Kidney (tissue), 14 donors: ENCODE data around the gene THEMIS2. TPM values are rescaled to one million over a fixed set of nuclear protein-coding genes. Genes with fewer than 3 reads are reported as not detected.

Experiments used
- DNase-seq, 5 donors: peaks; one replicate each; pipeline ENCODE4 v3.0.0-alpha.2; 2013 to 2020
- FAIRE-seq: peaks from 2 replicates; lab custom pipeline; 2012; peaks lifted over from hg19 to GRCh38; lab: Jason Lieb, UNC
- H3K27ac ChIP-seq, 2 donors: one replicate each; pipeline ENCODE4 v1.7.0; 2013; ENCODE audit warnings: low read depth in 2 of 2, low read length in 2 of 2, inconsistent platforms in 1 of 2
- H3K27me3 ChIP-seq: one replicate; pipeline ENCODE4 v1.7.1; 2013; ENCODE audit warnings: low read length, inconsistent platforms; ENCODE audit not compliant: control insufficient read depth, insufficient read depth
- H3K36me3 ChIP-seq, 3 donors: one replicate each; pipeline versions ENCODE4 v1.7.0 to v1.7.1; 2013; ENCODE audit warnings: low read length in 3 of 3, control low read depth in 1 of 3, inconsistent platforms in 1 of 3; ENCODE audit not compliant: insufficient read depth in 3 of 3, control insufficient read depth in 2 of 3
- H3K4me1 ChIP-seq, 3 donors: one replicate each; pipeline versions ENCODE4 v1.7.0 to v1.7.1; 2013; ENCODE audit warnings: low read length in 3 of 3, inconsistent platforms in 1 of 3, low read depth in 1 of 3; ENCODE audit not compliant: control insufficient read depth in 2 of 3, insufficient read depth in 2 of 3
- H3K4me3 ChIP-seq, 3 donors: one replicate each; pipeline versions ENCODE4 v1.7.0 to v1.8.1; 2013; ENCODE audit warnings: low read length in 3 of 3, control low read depth in 1 of 3, inconsistent platforms in 1 of 3
- H3K9ac ChIP-seq, 3 donors: one replicate each; pipeline versions ENCODE4 v1.7.0 to v1.7.1; 2013; ENCODE audit warnings: low read length in 3 of 3, control low read depth in 1 of 3, inconsistent platforms in 1 of 3
- H3K9me3 ChIP-seq, 3 donors: one replicate each; pipeline versions ENCODE4 v1.7.0 to v1.7.1; 2013; ENCODE audit warnings: low read length in 3 of 3, control low read depth in 1 of 3, inconsistent platforms in 1 of 3; ENCODE audit not compliant: control insufficient read depth in 2 of 3, insufficient read depth in 1 of 3
- CTCF ChIP-seq: IDR thresholded peaks from 3 replicates; pipeline ENCODE4 v1.5.1; 2012; ENCODE audit warnings: mild to moderate bottlenecking, moderate library complexity, borderline replicate concordance; ENCODE audit not compliant: insufficient read depth; ENCODE audit errors: extremely low read depth
- intact Hi-C: fragments of 100-400 bp; cut with DNase I; formaldehyde crosslinking; loops from one replicate; pipeline ENCODE4 v1.11.1; 2022
- polyA plus RNA-seq: library from polyadenylated mRNA; stranded (reverse); fragments of 350-450 nt; fragmentation: Illumina TruSeq; extraction: RNeasy Lipid Tissue Mini Kit (QIAGEN cat#74804); gene quantifications from one replicate; pipeline ENCODE4 v1.2.3, GENCODE V29; 2014; ENCODE audit warnings: low read depth, low replicate concordance; ENCODE audit not compliant: insufficient read depth
- total RNA-seq: library from RNA; stranded (reverse); fragmentation: NEBNext Ultra II Directional; extraction: Animal tissue kit (Norgen Biotek cat#: 25700); gene quantifications from one replicate; pipeline ENCODE4 v1.2.1, GENCODE V29; 2021
- donor health status: control.
- donor health status: control.
- donor health status: control.
- donor health status: control.
- donor health status: control.
- donor health status: DM: yes; HTN: yes; CAD: no.
- donor health status: Normal renal cell carcinoma (clear cell type).

Gene THEMIS2
- total and polyA plus RNA-seq, 2 donors from 2014 or later, result 5.2 to 47.2 TPM

GRCh38 chr1:27873671-27874384 is 1.5 kb downstream of the THEMIS2 start:
- H3K9ac ChIP-seq, result no peak overlapping the region
- H3K4me1 ChIP-seq, result peaks cover 0 to 11% (median 0%) of the 10 kb centered on the region in 3 donors
- TF ChIP-seq CTCF, result no peak
- intact Hi-C loops, result no loop called here
- H3K9me3 ChIP-seq, result no peaks in the 10 kb centered on the region
- FAIRE-seq (no peak), DNase-seq (peak in 1 of 5 donors; percentile 78)
- H3K4me3 ChIP-seq, result peak overlapping the region in 1 of 3 donors; percentile 18
- no peaks in the 10 kb centered on the region for H3K36me3 ChIP-seq
- no peaks in the 10 kb centered on the region for H3K27me3 ChIP-seq
- H3K27ac ChIP-seq, result no peak overlapping the region

- intact Hi-C loops, result no loop called here
- Histone ChIP-seq H3K4me3 (no peak overlapping the region), H3K27ac (no peak overlapping the region), H3K4me1 (peaks cover 0 to 9% (median 0%) of the 10 kb centered on the region in 3 donors), H3K27me3 (no peaks in the 10 kb centered on the region), H3K9me3 (no peaks in the 10 kb centered on the region), H3K9ac (no peak overlapping the region), H3K36me3 (no peaks in the 10 kb centered on the region)
- DNase-seq (peak in 1 of 5 donors; percentile 71), FAIRE-seq (no peak)
- TF ChIP-seq CTCF, result no peak
Measured at GRCh38 chr1:27876341-27877114, 4.2 kb downstream of the THEMIS2 start.

- Histone ChIP-seq H3K27me3 (no peaks in the 10 kb centered on the region), H3K27ac (no peak overlapping the region), H3K4me3 (no peak overlapping the region), H3K4me1 (peaks cover 0 to 9% (median 0%) of the 10 kb centered on the region in 3 donors), H3K9me3 (no peaks in the 10 kb centered on the region), H3K9ac (no peak overlapping the region), H3K36me3 (no peaks in the 10 kb centered on the region)
- FAIRE-seq (no peak), DNase-seq (no peak)
- TF ChIP-seq CTCF, result no peak
- intact Hi-C loops, result no loop called here
Measured at GRCh38 chr1:27877115-27877416, 4.7 kb downstream of the THEMIS2 start.
